SH-SY5Y (cell line): Measurements from ENCODE around the gene HOOK2.

Experiments used
- GATA2 ChIP-seq: IDR thresholded peaks from 2 replicates; pipeline ENCODE4 v1.6.1; 2011; ENCODE audit warnings: mild to moderate bottlenecking, low read depth, low read length
- GATA3 ChIP-seq: IDR thresholded peaks from 2 replicates; pipeline ENCODE4 v1.6.1; 2011; ENCODE audit warnings: low read depth, mild to moderate bottlenecking, low read length, moderate library complexity

- TF ChIP-seq GATA2 (no peak), GATA3 (no peak)
Observed at GRCh38 chr19:12745166-12745897, 30.0 kb downstream of the HOOK2 start.
